DOHH2 (cell line): ENCODE data around the gene L3MBTL4.
"Not testable (repeated sequence)": the region's sequence is repeated elsewhere in the genome, so short reads cannot be mapped to it uniquely, and the experiment has no call there.

ENCODE experiments used
- H3F3A ChIP-seq: fragments of 200-600 bp; sonication (generic), shearing (Covaris generic); 2 replicates; pipeline ENCODE4 v1.6.0; 2016; ENCODE audit warnings: antibody characterized with exemption, mild to moderate bottlenecking; ENCODE audit not compliant: control insufficient read depth, insufficient read depth
- H3K27ac ChIP-seq: fragments of 200-600 bp; sonication (generic); 2 replicates; pipeline ENCODE4 v1.5.1; 2014; ENCODE audit warnings: low read depth, mild to moderate bottlenecking, low read length, moderate library complexity
- H3K27me3 ChIP-seq: fragments of 200-600 bp; sonication (generic); 2 replicates; pipeline ENCODE4 v1.6.1; 2014; ENCODE audit warnings: mild to moderate bottlenecking, low read length, mixed read lengths; ENCODE audit not compliant: control insufficient read depth
- H3K36me3 ChIP-seq: fragments of 200-600 bp; sonication (generic); 2 replicates; pipeline ENCODE4 v1.6.1; 2014; ENCODE audit warnings: mild to moderate bottlenecking, low read length, moderate library complexity, mixed read lengths; ENCODE audit not compliant: control insufficient read depth
- H3K4me1 ChIP-seq: fragments of 200-600 bp; sonication (generic); 2 replicates; pipeline ENCODE4 v1.6.1; 2014; ENCODE audit warnings: mild to moderate bottlenecking, low read length, mixed read lengths; ENCODE audit not compliant: control insufficient read depth
- H3K4me2 ChIP-seq: fragments of 200-600 bp; sonication (generic); 2 replicates; pipeline ENCODE4 v1.6.0; 2014; ENCODE audit warnings: mild to moderate bottlenecking, low read length, moderate library complexity
- H3K4me3 ChIP-seq: fragments of 200-600 bp; sonication (generic); 2 replicates; pipeline ENCODE4 v1.5.1; 2014; ENCODE audit warnings: mild to moderate bottlenecking, low read length, mixed read lengths
- H3K79me2 ChIP-seq: fragments of 200-600 bp; sonication (generic); 2 replicates; pipeline ENCODE4 v1.6.1; 2014; ENCODE audit warnings: mild to moderate bottlenecking, low read length, mixed read lengths; ENCODE audit not compliant: control insufficient read depth
- H3K9me2 ChIP-seq: fragments of 200-600 bp; sonication (generic); replicated peaks from 2 replicates; pipeline ENCODE4 v1.6.1; 2014; ENCODE audit warnings: mild to moderate bottlenecking, low read length, mixed read lengths; ENCODE audit not compliant: control insufficient read depth
- H3K9me3 ChIP-seq: fragments of 200-600 bp; sonication (generic); 2 replicates; pipeline ENCODE4 v1.6.1; 2014; ENCODE audit warnings: antibody characterized with exemption, low read length, mixed read lengths; ENCODE audit not compliant: control insufficient read depth, insufficient read depth
- H4K20me1 ChIP-seq: fragments of 200-600 bp; sonication (generic); 2 replicates; pipeline ENCODE4 v1.6.0; 2014; ENCODE audit warnings: low read depth, mild to moderate bottlenecking, antibody characterized with exemption, low read length, moderate library complexity; ENCODE audit not compliant: control insufficient read depth, insufficient read depth
- CTCF ChIP-seq: fragments of 200-600 bp; sonication (generic); IDR thresholded peaks from one replicate; pipeline ENCODE4 v1.5.1; 2014; ENCODE audit warnings: antibody characterized with exemption, mild to moderate bottlenecking, low read depth, low read length; ENCODE audit not compliant: poor library complexity, severe bottlenecking
- EZH2phosphoT487 ChIP-seq: fragments of 200-600 bp; sonication (generic); IDR thresholded peaks from 2 replicates; pipeline ENCODE4 v1.6.1; 2017; ENCODE audit warnings: borderline replicate concordance, mild to moderate bottlenecking, antibody characterized with exemption, low read length, moderate library complexity, mixed read lengths

The L3MBTL4 gene

GRCh38 chr18:6145645-6146306, 268.9 kb downstream of the L3MBTL4 start:
- H4K20me1 ChIP-seq = no peaks in the 10 kb centered on the region
- H3K79me2 ChIP-seq = no peaks in the 10 kb centered on the region
- no peak overlapping the region for H3K4me3 ChIP-seq
- no peaks in the 10 kb centered on the region for H3K36me3 ChIP-seq
- H3K4me2 ChIP-seq = no peak overlapping the region
- TF ChIP-seq EZH2phosphoT487 = no peak
- TF ChIP-seq CTCF = no peak
- no peaks in the 10 kb centered on the region for H3K4me1 ChIP-seq
- no peaks in the 10 kb centered on the region for H3K27me3 ChIP-seq
- no peaks in the 10 kb centered on the region for H3F3A ChIP-seq
- H3K9me3 ChIP-seq = no peaks in the 10 kb centered on the region
- H3K27ac ChIP-seq = no peak overlapping the region
- no peaks in the 10 kb centered on the region for H3K9me2 ChIP-seq

- H3K9me3 ChIP-seq = no peaks in the 10 kb centered on the region
- H3K27me3 ChIP-seq = no peaks in the 10 kb centered on the region
- H3K27ac ChIP-seq = no peak overlapping the region
- H3K9me2 ChIP-seq = no peaks in the 10 kb centered on the region
- H3K4me3 ChIP-seq = no peak overlapping the region
- no peaks in the 10 kb centered on the region for H3K36me3 ChIP-seq
- no peaks in the 10 kb centered on the region for H3K79me2 ChIP-seq
- TF ChIP-seq CTCF (no peak), EZH2phosphoT487 (no peak)
- no peaks in the 10 kb centered on the region for H3K4me1 ChIP-seq
- no peaks in the 10 kb centered on the region for H4K20me1 ChIP-seq
- no peaks in the 10 kb centered on the region for H3F3A ChIP-seq
- no peak overlapping the region for H3K4me2 ChIP-seq
These were observed 275.7 kb downstream of the L3MBTL4 start for GRCh38 chr18:6139007-6139406.

- not testable (repeated sequence) for H3K9me2 ChIP-seq, H3F3A ChIP-seq, H4K20me1 ChIP-seq, H3K79me2 ChIP-seq, H3K4me3 ChIP-seq, H3K27me3 ChIP-seq, H3K36me3 ChIP-seq, H3K4me2 ChIP-seq, H3K27ac ChIP-seq, H3K4me1 ChIP-seq, H3K9me3 ChIP-seq
These were observed 278.8 kb downstream of the L3MBTL4 start for GRCh38 chr18:6135901-6136300.

- H3K9me2 ChIP-seq, H3K4me3 ChIP-seq, H4K20me1 ChIP-seq, H3K9me3 ChIP-seq, H3K4me2 ChIP-seq, H3K4me1 ChIP-seq, H3K79me2 ChIP-seq, H3K27me3 ChIP-seq, H3K27ac ChIP-seq, H3K36me3 ChIP-seq, H3F3A ChIP-seq: not testable (repeated sequence)
These were observed 279.7 kb downstream of the L3MBTL4 start for GRCh38 chr18:6135029-6135428.
